Fibroblast of pulmonary artery (primary cell): ENCODE data around the gene TMC7.

Source experiments
- DNase-seq: peaks from one replicate; pipeline ENCODE4 v3.0.0-alpha.2; 2010; ENCODE audit warnings: low read depth
- H3K4me3 ChIP-seq: replicated peaks from 2 replicates; pipeline ENCODE4 v1.5.1; 2011; ENCODE audit warnings: low read depth, mild to moderate bottlenecking, control low read depth, low read length, moderate library complexity
- CTCF ChIP-seq: IDR thresholded peaks from 2 replicates; pipeline ENCODE4 v1.5.1; 2011; ENCODE audit warnings: mild to moderate bottlenecking, control low read depth, low read length, inconsistent platforms; ENCODE audit errors: missing control alignments

Gene TMC7

GRCh38 chr16:19110537-19111360 is 127.0 kb downstream of the TMC7 start:
- no peak for DNase-seq
- H3K4me3 ChIP-seq = no peak overlapping the region
- TF ChIP-seq CTCF = no peak

- no peak for TF ChIP-seq CTCF
- no peak overlapping the region for H3K4me3 ChIP-seq
- DNase-seq = no peak
Measured at GRCh38 chr16:19112099-19112407, 128.3 kb downstream of the TMC7 start.
